GM21447 (cell line): Measurements from ENCODE around the gene PACC1.
"Not testable (repeated sequence)": the region's sequence is repeated elsewhere in the genome, so short reads cannot be mapped to it uniquely, and the experiment has no call there.

Experiments
- ATAC-seq: cut with Tn5 transposase; IDR thresholded peaks from one replicate; pipeline ENCODE4 v1.9.1; 2021; ENCODE audit not compliant: unreplicated experiment

The PACC1 gene

GRCh38 chr1:212397171-212397570 lies 17.5 kb downstream of the PACC1 start:
- ATAC-seq: no peak

DNA sequence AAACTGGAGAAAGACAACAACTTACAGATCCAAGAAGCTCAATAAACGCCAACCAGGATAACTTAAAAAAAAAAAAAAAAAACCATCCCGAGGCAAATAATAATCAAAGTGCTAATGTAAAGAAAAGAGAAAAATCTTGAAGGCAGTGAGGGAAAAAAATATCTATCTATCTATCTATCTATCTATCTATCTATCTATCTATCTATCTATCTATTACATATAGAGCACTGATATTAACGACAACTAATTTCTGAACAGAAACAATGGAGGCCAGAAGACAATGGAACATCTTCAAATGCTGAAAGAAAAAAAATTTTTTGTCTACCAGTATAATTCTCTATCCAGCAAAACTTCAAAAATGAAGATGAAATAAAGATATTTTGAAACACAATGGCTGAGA lies 18.0 kb downstream of the PACC1 start:
- no peak for ATAC-seq

GRCh38 chr1:212395678-212396437 lies 18.8 kb downstream of the PACC1 start:
- not testable (repeated sequence) for ATAC-seq

- no peak for ATAC-seq
Observed at GRCh38 chr1:212388985-212389716, 25.5 kb downstream of the PACC1 start.

- ATAC-seq: no peak
Observed at GRCh38 chr1:212386029-212386428, 28.7 kb downstream of the PACC1 start.

- ATAC-seq: no peak
Observed at GRCh38 chr1:212381397-212382035, 33.2 kb downstream of the PACC1 start.

GRCh38 chr1:212379366-212379765 lies 35.3 kb downstream of the PACC1 start:
- ATAC-seq: no peak

DNA sequence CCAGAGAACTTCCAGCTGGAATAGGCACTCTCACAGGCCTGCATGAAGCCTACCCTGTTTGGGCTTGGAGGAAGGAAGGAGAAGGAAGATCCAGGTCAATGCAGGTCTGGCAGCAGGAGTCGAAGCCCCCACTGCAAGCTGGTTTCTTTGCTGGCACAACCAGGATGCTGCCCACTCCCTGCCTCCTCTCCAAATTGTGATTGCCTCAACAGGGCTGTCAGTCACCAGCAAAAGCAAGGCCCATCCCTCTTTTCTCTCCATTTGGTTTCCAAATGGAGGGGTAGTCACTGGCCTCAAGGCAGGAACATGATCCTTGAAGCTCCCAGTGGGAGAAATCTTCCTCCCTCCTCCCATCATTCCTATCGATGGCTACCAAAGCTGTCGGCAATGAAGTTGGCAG lies 37.0 kb downstream of the PACC1 start:
- ATAC-seq: no peak

DNA sequence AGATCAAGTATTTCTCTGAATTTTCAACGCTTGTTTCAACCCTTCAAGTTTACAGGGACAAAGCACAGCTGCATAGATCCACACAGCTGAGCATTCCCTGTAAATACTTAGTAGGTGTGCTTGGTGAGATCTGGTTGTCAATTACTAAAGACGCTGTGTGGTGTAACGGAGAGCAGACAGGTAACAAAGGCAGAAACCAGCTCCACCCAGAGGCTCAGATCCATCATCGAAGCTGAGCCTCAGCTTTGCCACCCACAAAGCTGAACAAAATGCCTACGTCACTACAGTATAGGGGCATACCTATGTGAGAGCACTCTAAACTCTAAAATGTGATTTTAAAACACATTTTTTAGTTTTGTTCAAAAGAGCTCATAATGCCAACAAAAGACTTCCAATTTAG lies 38.7 kb downstream of the PACC1 start:
- ATAC-seq: no peak

DNA sequence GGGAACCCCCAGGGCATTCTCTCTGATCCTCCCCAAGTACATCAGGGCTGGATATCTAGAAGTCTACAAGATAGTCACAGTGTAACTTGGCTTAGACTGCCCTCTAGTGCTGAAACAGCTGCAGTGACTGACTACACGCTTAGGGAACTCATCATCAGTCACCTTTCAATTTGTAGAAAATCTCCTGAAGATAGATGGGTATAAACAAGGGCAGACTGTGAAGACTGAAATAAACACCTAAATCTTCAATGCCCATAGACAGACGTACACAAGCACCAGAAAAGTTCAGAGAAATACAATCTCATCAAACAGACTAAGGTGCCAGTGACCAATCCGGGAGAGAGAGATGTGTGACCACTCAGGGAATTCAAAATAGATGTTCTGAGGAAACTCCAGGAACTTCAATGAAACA lies 46.6 kb downstream of the PACC1 start:
- peak; percentile 76 for ATAC-seq

DNA sequence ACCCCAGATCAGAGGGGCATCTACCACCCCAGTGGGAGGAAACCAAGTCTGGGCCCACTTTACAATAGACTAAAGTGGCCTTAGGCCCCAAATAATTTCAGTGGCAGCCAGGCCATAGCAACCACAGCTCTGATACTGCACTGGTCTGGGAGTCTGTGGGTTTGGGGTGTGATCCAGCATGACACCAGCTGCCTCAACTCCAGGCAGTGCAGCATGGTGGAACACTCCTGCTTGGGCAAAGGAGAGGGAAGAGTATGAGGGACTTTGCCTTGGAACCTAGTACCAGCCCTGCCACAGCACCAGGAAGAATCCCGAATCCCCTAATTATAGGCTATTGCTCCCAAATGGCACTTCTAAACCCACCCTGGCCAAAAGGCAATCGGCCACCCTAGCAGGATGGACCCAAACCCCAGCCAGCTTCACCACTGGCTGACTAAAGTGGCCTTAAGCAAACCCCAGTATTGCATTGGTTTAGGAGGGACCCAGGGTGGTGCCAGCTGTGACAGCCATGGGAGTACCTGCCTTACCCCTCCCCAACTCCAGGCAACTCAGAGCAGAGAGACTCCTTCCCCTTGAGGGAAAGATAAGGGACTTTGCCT lies 47.1 kb downstream of the PACC1 start:
- ATAC-seq: no peak

GRCh38 chr1:212366901-212367300 lies 47.8 kb downstream of the PACC1 start:
- no peak for ATAC-seq

GRCh38 chr1:212364985-212365384 lies 49.7 kb downstream of the PACC1 start:
- no peak for ATAC-seq

- ATAC-seq: no peak
Observed at GRCh38 chr1:212359794-212360479, 54.7 kb downstream of the PACC1 start.

DNA sequence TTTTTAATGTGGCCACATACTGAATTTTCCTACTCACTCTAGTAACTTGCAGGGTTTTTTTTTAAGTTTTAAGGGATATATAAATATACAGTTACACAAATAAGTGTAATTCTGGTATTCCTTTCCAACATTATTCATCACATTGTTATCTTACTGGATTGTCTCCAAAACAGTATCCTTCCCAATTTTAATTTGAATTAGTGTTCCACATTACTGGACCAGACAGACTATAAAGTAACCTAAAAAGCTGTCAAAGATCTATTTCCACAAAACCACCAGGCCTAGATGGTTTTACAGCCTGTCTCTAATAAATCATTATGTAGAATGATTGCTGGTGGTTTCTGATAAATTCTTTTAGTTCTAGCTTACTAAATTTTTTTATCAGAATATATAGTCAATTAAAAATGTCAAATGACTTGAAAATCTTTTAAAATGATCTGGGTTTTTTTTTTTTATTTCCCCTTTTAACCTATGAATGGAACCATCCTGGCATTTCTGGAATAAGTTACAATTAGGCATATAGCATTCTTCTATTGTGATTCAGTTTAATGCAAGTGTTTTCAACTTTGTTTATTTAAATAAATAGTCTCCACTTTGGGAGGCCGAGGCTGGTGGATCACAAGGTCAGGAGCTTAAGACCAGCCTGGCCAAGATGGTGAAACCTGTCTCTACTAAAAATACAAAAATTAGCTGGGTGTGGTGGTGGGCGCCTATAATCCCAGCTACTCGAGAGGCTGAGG lies 59.3 kb downstream of the PACC1 start:
- no peak for ATAC-seq

DNA sequence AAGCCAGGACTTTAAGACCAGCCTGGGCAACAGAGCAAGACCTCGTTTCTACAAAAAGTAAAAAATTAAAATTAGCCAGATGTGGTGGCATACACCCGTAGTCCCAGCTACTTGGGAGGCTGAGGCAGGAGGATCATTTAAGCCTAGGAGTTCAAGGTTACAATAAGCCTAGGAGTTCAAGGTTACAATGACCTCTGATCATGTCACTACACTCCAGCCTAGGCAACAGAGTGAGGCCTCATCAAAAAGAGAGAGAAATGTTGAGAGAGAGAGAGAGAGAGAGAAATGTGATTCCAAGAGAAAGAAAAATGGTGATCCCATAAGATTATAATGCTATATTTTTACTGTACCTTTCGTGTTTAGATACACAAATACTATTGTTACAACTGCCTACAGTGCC lies 60.2 kb downstream of the PACC1 start:
- no peak for ATAC-seq

GRCh38 chr1:212353181-212353580 lies 61.5 kb downstream of the PACC1 start:
- ATAC-seq: no peak

DNA sequence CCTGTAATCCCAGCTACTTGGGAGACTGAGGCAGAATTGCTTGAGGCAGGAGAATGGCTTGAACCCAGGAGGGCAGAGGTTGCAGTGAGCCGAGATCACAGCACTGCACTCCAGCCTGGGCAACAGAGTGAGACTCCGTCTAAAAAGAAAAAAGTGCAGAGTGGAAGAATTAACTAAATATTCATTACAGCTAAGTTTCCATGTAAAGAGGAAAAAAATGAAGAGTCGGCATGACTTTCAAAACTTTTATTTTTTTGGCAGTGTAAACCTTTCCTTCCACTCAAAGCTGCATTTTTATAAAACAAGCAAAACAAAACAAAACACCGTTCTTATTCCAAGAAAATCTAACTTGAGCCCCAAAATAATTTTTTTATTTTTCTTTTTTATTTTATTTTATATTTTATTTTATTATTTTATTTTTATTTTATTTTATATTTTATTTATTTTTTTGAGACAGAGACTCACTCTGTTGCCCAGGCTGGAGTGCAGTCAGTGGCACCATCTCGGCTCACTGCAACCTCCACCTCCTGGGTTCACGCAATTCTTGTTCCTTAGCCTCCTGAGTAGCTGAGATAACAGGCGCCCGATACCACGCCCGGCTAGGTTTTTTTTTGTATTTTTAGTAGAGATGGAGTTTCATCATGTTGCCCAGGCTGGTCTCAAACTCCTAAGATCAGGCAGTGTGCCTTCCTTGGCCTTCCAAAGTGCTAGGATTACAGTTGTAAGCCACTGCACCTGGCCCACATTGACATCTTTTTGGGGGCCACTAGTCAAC lies 62.9 kb downstream of the PACC1 start:
- no peak for ATAC-seq

DNA sequence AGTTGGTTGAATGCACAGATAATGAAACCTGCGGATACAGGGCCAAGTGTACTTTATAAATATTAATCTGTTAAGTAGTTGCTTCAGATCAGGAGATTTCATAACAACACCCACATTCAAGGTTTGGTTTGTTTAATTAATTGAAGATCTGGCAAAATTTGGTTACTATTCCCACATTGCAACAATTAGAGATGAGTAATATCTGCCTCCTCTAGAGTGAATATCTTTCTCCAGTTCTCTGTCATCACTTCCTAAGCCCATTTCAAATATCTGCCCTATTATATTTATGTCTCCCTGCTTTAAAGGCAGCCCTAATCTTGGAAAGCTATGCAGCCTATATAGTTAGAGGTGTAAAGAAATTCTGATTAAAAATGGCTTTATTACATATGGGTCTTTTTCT lies 68.1 kb downstream of the PACC1 start:
- no peak for ATAC-seq

- ATAC-seq: no peak
Observed at GRCh38 chr1:212344905-212345304, 69.8 kb downstream of the PACC1 start.
